SK-N-SH (cell line): ENCODE data around the gene MRPL52. TPM values are rescaled to one million over a fixed set of nuclear protein-coding genes. Genes with fewer than 3 reads are reported as not detected.
"Not testable (repeated sequence)": the region's sequence is repeated elsewhere in the genome, so short reads cannot be mapped to it uniquely, and the experiment has no call there.

Experiments
- CTCF ChIA-PET: fragments of 300-600, 350-600 bp; formaldehyde crosslinking; extraction: SDS; loops from one replicate; lab custom pipeline; 2021; lab: Yijun Ruan, JAX
- POLR2A ChIA-PET: fragments of 350-600 bp; sonication (Branson Sonifier 250); formaldehyde crosslinking; extraction: SDS; loops from one replicate; lab custom pipeline; 2020; ENCODE audit warnings: antibody characterized with exemption, inconsistent platforms; lab: Yijun Ruan, JAX
- DNase-seq: peaks from one replicate; pipeline ENCODE4 v3.0.0; 2012
- H2AFZ ChIP-seq: fragments of 200-600 bp; sonication (generic); 2 replicates; pipeline ENCODE4 v1.8.1; 2016; ENCODE audit warnings: antibody characterized with exemption, mild to moderate bottlenecking, low read depth
- H3F3A ChIP-seq: fragments of 200-600 bp; sonication (generic); replicated peaks from 2 replicates; pipeline ENCODE3; 2016; ENCODE audit warnings: antibody characterized with exemption, mild to moderate bottlenecking; ENCODE audit not compliant: insufficient read depth
- H3K27ac ChIP-seq, 2 experiments: fragments of 200-500 bp in 1 of 2; fragments of 200-600 bp in 1 of 2; sonication (Bioruptor generic) in 1 of 2; sonication (generic), shearing (Covaris generic) in 1 of 2; 2 replicates each; pipeline versions ENCODE4 v1.5.1 to v1.6.1; 2014 to 2016; ENCODE audit warnings: low read depth in 2 of 2, inconsistent platforms in 1 of 2, low read length in 1 of 2, mild to moderate bottlenecking in 1 of 2, mixed read lengths in 1 of 2
- H3K27me3 ChIP-seq: fragments of 200-600 bp; sonication (generic), shearing (Covaris generic); 2 replicates; pipeline ENCODE4 v1.6.1; 2016; ENCODE audit warnings: mixed run types; ENCODE audit not compliant: insufficient read depth
- H3K36me3 ChIP-seq, 2 experiments: fragments of 200-500 bp in 1 of 2; fragments of 200-600 bp in 1 of 2; sonication (Bioruptor generic) in 1 of 2; sonication (generic) in 1 of 2; replicated peaks in 1 of 2; 2 replicates each; pipeline versions ENCODE3 to v1.5.1; 2014 to 2016; ENCODE audit warnings: low read length in 1 of 2, mild to moderate bottlenecking in 1 of 2; ENCODE audit not compliant: insufficient read depth in 2 of 2, control insufficient read depth in 1 of 2
- H3K4me1 ChIP-seq, 2 experiments: fragments of 200-500 bp in 1 of 2; fragments of 200-600 bp in 1 of 2; sonication (Bioruptor generic) in 1 of 2; sonication (generic), shearing (Covaris generic) in 1 of 2; 2 replicates each; pipeline versions ENCODE4 v1.5.1 to v1.6.1; 2014 to 2016; ENCODE audit warnings: low read depth in 1 of 2, low read length in 1 of 2, mixed run types in 1 of 2; ENCODE audit not compliant: insufficient read depth in 2 of 2, control insufficient read depth in 1 of 2
- H3K4me2 ChIP-seq: fragments of 200-600 bp; sonication (generic), shearing (Covaris generic); 2 replicates; pipeline ENCODE4 v1.6.1; 2017; ENCODE audit warnings: mixed run types
- H3K4me3 ChIP-seq, 2 experiments: fragments of 200-500 bp in 1 of 2; fragments of 200-600 bp in 1 of 2; sonication (Bioruptor generic) in 1 of 2; sonication (generic), shearing (Covaris generic) in 1 of 2; 2 replicates each; pipeline versions ENCODE4 v1.5.1 to v1.8.1; 2014 to 2016; ENCODE audit warnings: low read depth in 2 of 2, inconsistent platforms in 1 of 2, low read length in 1 of 2, mild to moderate bottlenecking in 1 of 2, mixed read lengths in 1 of 2, moderate library complexity in 1 of 2
- H3K79me2 ChIP-seq: fragments of 200-600 bp; sonication (generic); 2 replicates; pipeline ENCODE4 v1.8.1; 2017; ENCODE audit warnings: mild to moderate bottlenecking; ENCODE audit not compliant: insufficient read depth
- H3K9ac ChIP-seq: fragments of 200-600 bp; sonication (generic); 2 replicates; pipeline ENCODE4 v1.6.1; 2017; ENCODE audit warnings: mixed run types
- H3K9me2 ChIP-seq: fragments of 200-600 bp; sonication (generic); 2 replicates; pipeline ENCODE4 v1.6.1; 2017; ENCODE audit warnings: mixed run types
- H3K9me3 ChIP-seq: fragments of 200-600 bp; sonication (generic); 2 replicates; pipeline ENCODE4 v1.6.1; 2017; ENCODE audit warnings: mixed run types, mild to moderate bottlenecking, moderate library complexity
- H4K20me1 ChIP-seq: fragments of 200-600 bp; sonication (generic); 2 replicates; pipeline ENCODE4 v1.6.1; 2017; ENCODE audit warnings: mild to moderate bottlenecking, mixed run types; ENCODE audit not compliant: insufficient read depth
- FOXM1 ChIP-seq: IDR thresholded peaks from 2 replicates; pipeline ENCODE4 v1.4.0; 2012; ENCODE audit warnings: low read depth, mild to moderate bottlenecking
- NFIC ChIP-seq: IDR thresholded peaks from 2 replicates; pipeline ENCODE4 v1.4.0; 2012; ENCODE audit warnings: borderline replicate concordance
- RAD21 ChIP-seq: IDR thresholded peaks from 2 replicates; pipeline ENCODE4 v1.6.1; 2012; ENCODE audit warnings: mild to moderate bottlenecking, low read length
- TAF1 ChIP-seq: IDR thresholded peaks from 2 replicates; pipeline ENCODE4 v1.6.1; 2012; ENCODE audit warnings: low read depth, mild to moderate bottlenecking, low read length, moderate library complexity, borderline replicate concordance
- WGBS: methylation state at CpG from one replicate; pipeline ENCODE4 v1.1.6; 2017; ENCODE audit warnings: low lambda C conversion rate; 5-methylcytosine and 5-hydroxymethylcytosine counted together
- polyA plus RNA-seq, 3 experiments: library from polyadenylated mRNA; depleted of rRNA; stranded (reverse); fragments of >200 nt; gene quantifications; 2 replicates each; pipeline ENCODE4 v1.2.3, GENCODE V29; 2012
- TF ChIP-seq, protein P1 (sequence below): IDR thresholded peaks from 2 replicates; pipeline ENCODE4 v1.4.0; 2012; ENCODE audit warnings: low read depth, borderline replicate concordance
- TF ChIP-seq, protein P2 (sequence below): fragments of 150-350 bp; IDR thresholded peaks from 2 replicates; pipeline ENCODE4 v1.6.1; 2016; ENCODE audit warnings: mild to moderate bottlenecking, low read depth, low read length

Gene MRPL52
- polyA plus RNA-seq, 1 of the 3 experiments (the other 2 are of a cell fraction) = 116 TPM

DNA sequence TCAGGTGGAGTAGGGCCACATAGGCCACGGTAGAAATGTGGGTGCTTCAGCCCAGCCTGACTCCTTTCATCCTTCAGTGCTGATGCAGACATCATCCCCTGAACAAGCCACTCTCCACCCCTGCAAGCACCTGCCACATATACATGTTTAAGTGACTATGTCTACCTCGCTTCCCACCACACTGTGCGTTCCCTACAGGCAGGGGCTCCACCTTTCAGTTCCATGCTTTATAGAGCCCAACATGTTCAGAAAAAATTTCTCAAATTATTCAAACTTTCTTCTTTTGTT lies 26.1 kb upstream of the MRPL52 start (continued):
- TF ChIP-seq, protein P1, sequence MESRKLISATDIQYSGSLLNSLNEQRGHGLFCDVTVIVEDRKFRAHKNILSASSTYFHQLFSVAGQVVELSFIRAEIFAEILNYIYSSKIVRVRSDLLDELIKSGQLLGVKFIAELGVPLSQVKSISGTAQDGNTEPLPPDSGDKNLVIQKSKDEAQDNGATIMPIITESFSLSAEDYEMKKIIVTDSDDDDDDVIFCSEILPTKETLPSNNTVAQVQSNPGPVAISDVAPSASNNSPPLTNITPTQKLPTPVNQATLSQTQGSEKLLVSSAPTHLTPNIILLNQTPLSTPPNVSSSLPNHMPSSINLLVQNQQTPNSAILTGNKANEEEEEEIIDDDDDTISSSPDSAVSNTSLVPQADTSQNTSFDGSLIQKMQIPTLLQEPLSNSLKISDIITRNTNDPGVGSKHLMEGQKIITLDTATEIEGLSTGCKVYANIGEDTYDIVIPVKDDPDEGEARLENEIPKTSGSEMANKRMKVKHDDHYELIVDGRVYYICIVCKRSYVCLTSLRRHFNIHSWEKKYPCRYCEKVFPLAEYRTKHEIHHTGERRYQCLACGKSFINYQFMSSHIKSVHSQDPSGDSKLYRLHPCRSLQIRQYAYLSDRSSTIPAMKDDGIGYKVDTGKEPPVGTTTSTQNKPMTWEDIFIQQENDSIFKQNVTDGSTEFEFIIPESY = no peak
- TF ChIP-seq TAF1 = no peak
- TF ChIP-seq, protein P2, sequence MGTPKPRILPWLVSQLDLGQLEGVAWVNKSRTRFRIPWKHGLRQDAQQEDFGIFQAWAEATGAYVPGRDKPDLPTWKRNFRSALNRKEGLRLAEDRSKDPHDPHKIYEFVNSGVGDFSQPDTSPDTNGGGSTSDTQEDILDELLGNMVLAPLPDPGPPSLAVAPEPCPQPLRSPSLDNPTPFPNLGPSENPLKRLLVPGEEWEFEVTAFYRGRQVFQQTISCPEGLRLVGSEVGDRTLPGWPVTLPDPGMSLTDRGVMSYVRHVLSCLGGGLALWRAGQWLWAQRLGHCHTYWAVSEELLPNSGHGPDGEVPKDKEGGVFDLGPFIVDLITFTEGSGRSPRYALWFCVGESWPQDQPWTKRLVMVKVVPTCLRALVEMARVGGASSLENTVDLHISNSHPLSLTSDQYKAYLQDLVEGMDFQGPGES = no peak

DNA sequence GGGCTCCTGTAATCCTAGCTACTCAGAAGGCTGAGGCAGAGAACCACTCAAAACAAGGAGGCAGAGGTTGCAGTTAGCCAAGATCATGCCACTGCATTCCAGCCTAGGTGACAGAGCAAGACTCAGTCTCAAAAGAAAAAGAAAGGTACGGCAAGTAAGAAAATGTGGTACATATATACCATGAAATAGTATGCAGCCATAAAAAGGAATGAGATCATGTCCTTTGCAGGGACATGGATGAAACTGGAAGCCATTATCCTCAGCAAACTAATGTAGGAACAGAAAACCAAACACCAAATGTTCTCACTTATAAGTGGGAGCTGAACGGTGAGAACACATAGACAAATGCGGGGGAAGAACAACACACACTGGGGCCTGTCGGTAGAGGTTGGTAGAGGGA lies 24.5 kb upstream of the MRPL52 start:
- H3K27me3 ChIP-seq = peaks cover 51% of the 10 kb centered on the region
- not testable (repeated sequence) for H3K9me2 ChIP-seq, H3K27ac ChIP-seq, H2AFZ ChIP-seq, H3K79me2 ChIP-seq, H3K9ac ChIP-seq, H3K4me3 ChIP-seq, H3K9me3 ChIP-seq, H3K4me2 ChIP-seq, H3K4me1 ChIP-seq, H3K36me3 ChIP-seq, H3F3A ChIP-seq, DNase-seq, H4K20me1 ChIP-seq
- ChIA-PET CTCF (interaction anchor here (1.5 kb wide), 1 partner anchor 47 kb away, joined by 3 read pairs; no protein-coding TSS in a partner anchor), POLR2A (interaction anchor here (0.6 kb wide), 1 partner anchor 10 kb away, joined by 4 read pairs; no protein-coding TSS in a partner anchor)
- 64% methylated on average over 4 of the region's 4 CpGs for WGBS

DNA sequence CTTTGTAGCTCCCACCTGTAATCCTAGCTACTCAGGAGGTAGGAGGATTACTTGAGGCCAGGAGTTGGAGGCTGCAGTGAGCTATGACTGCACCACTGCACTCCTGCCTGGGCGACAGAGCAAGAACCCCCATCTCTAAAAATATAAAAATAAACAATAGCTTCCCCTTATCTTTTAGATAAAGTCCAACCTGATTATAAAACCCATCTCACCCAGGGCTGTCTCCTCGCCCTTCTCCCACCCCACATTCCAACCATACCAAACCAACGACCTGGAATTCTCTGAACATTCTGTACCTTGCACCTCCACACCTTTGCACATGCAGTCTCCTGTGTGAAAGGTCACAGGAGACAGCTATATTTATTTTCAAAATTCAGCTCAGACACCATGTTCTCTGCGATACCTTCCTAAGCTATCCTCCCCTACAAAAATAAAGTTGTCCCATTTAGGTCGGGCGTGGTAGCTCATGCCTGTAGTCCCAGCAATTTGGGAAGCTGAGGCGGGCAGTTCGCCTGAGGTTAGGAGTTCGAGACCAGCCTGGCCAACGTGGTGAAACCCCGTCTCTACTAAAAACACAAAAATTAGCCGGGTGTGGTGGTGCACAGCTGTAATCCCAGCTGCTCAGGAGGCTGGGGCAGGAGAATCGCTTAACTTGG lies 22.1 kb upstream of the MRPL52 start:
- TF ChIP-seq NFIC = no peak
- TF ChIP-seq RAD21 = no peak
- no peak for TF ChIP-seq FOXM1
- POLR2A ChIA-PET = no interaction called here
- WGBS = 37% methylated on average over 13 of the region's 13 CpGs
- H3K9ac ChIP-seq = no peak overlapping the region
- H4K20me1 ChIP-seq = no peaks in the 10 kb centered on the region
- DNase-seq = no peak
- no peaks in the 10 kb centered on the region for H3K79me2 ChIP-seq
- peaks cover 34% of the 10 kb centered on the region for H3K27me3 ChIP-seq
- no peaks in the 10 kb centered on the region for H3F3A ChIP-seq
- no peak overlapping the region for H3K4me3 ChIP-seq
- H3K4me2 ChIP-seq = no peak overlapping the region
- H3K9me2 ChIP-seq = no peaks in the 10 kb centered on the region
- no peak overlapping the region for H2AFZ ChIP-seq
- CTCF ChIA-PET = interaction anchor here (0.8 to 2.3 kb wide), 6 partner anchors 12 to 251 kb away, joined by 3 to 7 read pairs (median 4); no protein-coding TSS in a partner anchor
- H3K9me3 ChIP-seq = no peaks in the 10 kb centered on the region
- no peak overlapping the region for H3K27ac ChIP-seq
- H3K4me1 ChIP-seq = no peaks in the 10 kb centered on the region
- H3K36me3 ChIP-seq = no peaks in the 10 kb centered on the region
